OCI-LY7 (cell line): Measurements from ENCODE around the gene SLC6A15. TPM values are rescaled to one million over a fixed set of nuclear protein-coding genes. Genes with fewer than 3 reads are reported as not detected.

Experiments
- BruUV-seq: library from RNA; stranded (reverse); fragments of 400-500 nt; replicated peaks from 2 replicates; lab custom pipeline; 2021; lab: Mats Ljungman, UMichigan
- CTCF ChIA-PET: fragments of 300-600 bp; sonication (Branson Sonifier 250); formaldehyde crosslinking; loops from one replicate; lab custom pipeline; 2022; ENCODE audit warnings: antibody characterized with exemption; ENCODE audit not compliant: unreplicated experiment; lab: Charles Lee
- POLR2A ChIA-PET: fragments of 300-600 bp; sonication (Branson Sonifier 250); formaldehyde crosslinking; loops from one replicate; lab custom pipeline; 2022; ENCODE audit warnings: antibody characterized with exemption; lab: Charles Lee
- DNase-seq: peaks from one replicate; pipeline ENCODE4 v3.0.0-alpha.2; 2015; ENCODE audit warnings: low spot score
- H2AFZ ChIP-seq: fragments of 200-600 bp; sonication (generic), shearing (Covaris generic); 2 replicates; pipeline ENCODE4 v1.6.1; 2014; ENCODE audit warnings: mild to moderate bottlenecking, antibody characterized with exemption, low read length, moderate library complexity
- H3K27ac ChIP-seq: fragments of 200-600 bp; sonication (generic); 2 replicates; pipeline ENCODE4 v1.5.1; 2014; ENCODE audit warnings: mixed run types, low read depth, mild to moderate bottlenecking, moderate library complexity, low read length, inconsistent platforms; ENCODE audit not compliant: poor library complexity, severe bottlenecking
- H3K36me3 ChIP-seq: fragments of 200-600 bp; sonication (generic); 2 replicates; pipeline ENCODE4 v1.6.1; 2014; ENCODE audit warnings: mild to moderate bottlenecking, antibody characterized with exemption, low read length, moderate library complexity, mixed read lengths; ENCODE audit not compliant: insufficient read depth
- H3K4me1 ChIP-seq: fragments of 200-600 bp; sonication (generic); 2 replicates; pipeline ENCODE4 v1.5.1; 2014; ENCODE audit warnings: mild to moderate bottlenecking, low read length; ENCODE audit not compliant: insufficient read depth, poor library complexity, severe bottlenecking
- H3K4me2 ChIP-seq: fragments of 200-600 bp; sonication (generic); 2 replicates; pipeline ENCODE4 v1.6.1; 2014; ENCODE audit warnings: mild to moderate bottlenecking, low read length
- H3K4me3 ChIP-seq: fragments of 200-600 bp; sonication (generic); 2 replicates; pipeline ENCODE4 v1.5.1; 2014; ENCODE audit warnings: mild to moderate bottlenecking, low read depth, low read length; ENCODE audit not compliant: poor library complexity, severe bottlenecking
- H3K79me2 ChIP-seq: fragments of 200-600 bp; sonication (generic); 2 replicates; pipeline ENCODE4 v1.6.1; 2016; ENCODE audit warnings: low read depth, mild to moderate bottlenecking, low read length, moderate library complexity, mixed read lengths; ENCODE audit not compliant: insufficient read depth
- H3K9me2 ChIP-seq: fragments of 200-600 bp; sonication (generic); 2 replicates; pipeline ENCODE4 v1.6.1; 2016; ENCODE audit warnings: mild to moderate bottlenecking, low read length, mixed read lengths; ENCODE audit not compliant: insufficient read depth
- H3K9me3 ChIP-seq: fragments of 200-600 bp; sonication (generic); 2 replicates; pipeline ENCODE4 v1.6.1; 2014; ENCODE audit warnings: mild to moderate bottlenecking, mixed run types, low read length, mixed read lengths
- H4K20me1 ChIP-seq: fragments of 200-600 bp; sonication (generic); 2 replicates; pipeline ENCODE4 v1.6.1; 2014; ENCODE audit warnings: mild to moderate bottlenecking, antibody characterized with exemption, low read length, moderate library complexity, mixed read lengths; ENCODE audit not compliant: insufficient read depth
- CTCF ChIP-seq: fragments of 200-600 bp; sonication (generic); conservative IDR thresholded peaks from 2 replicates; pipeline ENCODE4 v1.5.1; 2014; ENCODE audit warnings: mild to moderate bottlenecking, antibody characterized with exemption, low read length, moderate library complexity, mixed read lengths
- EZH2phosphoT487 ChIP-seq: fragments of 200-600 bp; sonication (generic); IDR thresholded peaks from 2 replicates; pipeline ENCODE4 v1.6.1; 2018; ENCODE audit warnings: low read depth, borderline replicate concordance, mild to moderate bottlenecking, mixed run types, antibody characterized with exemption, low read length, moderate library complexity, mixed read lengths
- intact Hi-C: fragments of 100-400 bp; cut with micrococcal nuclease; formaldehyde crosslinking; loops from one replicate; pipeline ENCODE4 v1.10.0; 2022; ENCODE audit not compliant: unreplicated experiment
- total RNA-seq, 2 experiments: library from RNA; depleted of rRNA in 1 of 2; stranded (reverse); fragments of >200 nt in 1 of 2; shearing (Covaris generic) in 1 of 2; gene quantifications; 2 replicates each; pipeline ENCODE4 v1.2.3, GENCODE V29; 2014 to 2022

The SLC6A15 gene
- total RNA-seq, 2 experiments from 2014 or later = not detected

DNA sequence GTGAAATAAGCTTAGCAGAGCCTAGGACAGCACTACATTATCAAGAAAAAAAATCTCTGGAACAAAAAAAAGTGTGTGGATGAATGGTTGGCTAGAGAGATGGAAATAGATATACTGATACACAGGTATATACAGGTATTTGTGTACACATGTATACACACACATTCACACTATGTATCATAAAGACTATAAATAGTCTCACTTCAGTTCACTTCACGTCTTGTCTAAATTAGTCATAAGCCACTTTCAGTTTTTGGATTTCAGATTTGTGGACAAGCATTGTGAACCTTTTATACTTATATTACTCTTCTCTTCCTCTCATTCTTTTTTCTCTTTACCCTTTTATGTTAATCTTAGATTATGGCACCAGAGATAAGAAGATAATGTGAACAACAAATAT is 41.8 kb upstream of the SLC6A15 start:
- no peak overlapping the region for H3K4me2 ChIP-seq
- ChIA-PET CTCF (no interaction called here), POLR2A (no interaction called here)
- H2AFZ ChIP-seq = no peak overlapping the region
- no peak overlapping the region for H3K4me3 ChIP-seq
- no peaks in the 10 kb centered on the region for H3K36me3 ChIP-seq
- H3K9me2 ChIP-seq = no peaks in the 10 kb centered on the region
- no peaks in the 10 kb centered on the region for H3K79me2 ChIP-seq
- TF ChIP-seq EZH2phosphoT487 (no peak), CTCF (no peak)
- BruUV-seq = no TSS peak
- no peaks in the 10 kb centered on the region for H4K20me1 ChIP-seq
- no peak overlapping the region for H3K27ac ChIP-seq
- H3K4me1 ChIP-seq = no peaks in the 10 kb centered on the region
- no peaks in the 10 kb centered on the region for H3K9me3 ChIP-seq
- DNase-seq = no peak
- intact Hi-C loops = no loop called here

DNA sequence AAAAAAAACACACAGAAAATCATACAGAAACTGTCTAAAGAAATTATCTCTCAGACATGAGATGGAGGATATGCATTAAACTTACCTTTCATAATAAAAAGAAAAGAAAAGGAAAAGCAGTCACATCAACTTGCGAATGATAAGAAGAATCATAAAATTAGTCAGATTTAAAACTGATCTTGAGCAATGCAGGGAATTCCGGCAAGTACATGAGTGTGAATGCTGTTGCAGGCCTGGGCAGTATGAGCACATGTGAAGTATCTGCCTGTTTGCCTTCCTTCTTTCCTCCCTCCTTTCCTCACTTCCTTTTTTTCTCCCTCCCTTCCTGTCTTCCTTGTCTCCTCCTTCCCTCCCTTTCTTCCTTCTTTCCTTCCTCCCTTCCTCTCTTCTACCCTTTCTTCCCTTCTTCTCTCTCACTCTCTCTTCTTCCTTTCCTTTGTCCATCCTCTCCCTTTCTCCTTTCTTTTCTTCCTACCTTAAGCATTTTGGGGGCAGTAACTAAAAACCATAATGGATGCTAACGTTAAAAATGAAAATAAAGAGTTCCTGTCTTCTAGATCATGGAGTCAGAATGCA is 38.5 kb upstream of the SLC6A15 start:
- H2AFZ ChIP-seq = no peak overlapping the region

More for the DNA sequence above, 38.5 kb upstream of the SLC6A15 start:
- CTCF ChIA-PET = no interaction called here
- no peaks in the 10 kb centered on the region for H3K79me2 ChIP-seq
- TF ChIP-seq EZH2phosphoT487 (no peak), CTCF (no peak)
- H3K4me3 ChIP-seq = no peak overlapping the region
- no peaks in the 10 kb centered on the region for H4K20me1 ChIP-seq
- H3K9me3 ChIP-seq = no peaks in the 10 kb centered on the region
- POLR2A ChIA-PET = no interaction called here
- H3K27ac ChIP-seq = no peak overlapping the region
- intact Hi-C loops = no loop called here
- H3K4me2 ChIP-seq = no peak overlapping the region
- DNase-seq = no peak
- H3K36me3 ChIP-seq = no peaks in the 10 kb centered on the region
- no peaks in the 10 kb centered on the region for H3K4me1 ChIP-seq
- no peaks in the 10 kb centered on the region for H3K9me2 ChIP-seq
- BruUV-seq = no TSS peak
